ENCODE data around the gene MYG1.

GRCh38 chr12:53334822-53335221 lies 35.3 kb downstream of the MYG1 start:
- no peak for TF ChIP-seq CTCF (IDR thresholded peaks at IDR 0.05; ENCODE audit: poor library complexity)
- no peak for TF ChIP-seq EZH2 (IDR thresholded peaks at IDR 0.05; ENCODE audit: borderline replicate concordance)
